ENCODE data around the gene PROM1. TPM values are rescaled to one million over a fixed set of nuclear protein-coding genes. Genes with fewer than 3 reads are reported as not detected.

Gene PROM1
- total RNA-seq, 2 experiments from 2014 or later: not detected

DNA sequence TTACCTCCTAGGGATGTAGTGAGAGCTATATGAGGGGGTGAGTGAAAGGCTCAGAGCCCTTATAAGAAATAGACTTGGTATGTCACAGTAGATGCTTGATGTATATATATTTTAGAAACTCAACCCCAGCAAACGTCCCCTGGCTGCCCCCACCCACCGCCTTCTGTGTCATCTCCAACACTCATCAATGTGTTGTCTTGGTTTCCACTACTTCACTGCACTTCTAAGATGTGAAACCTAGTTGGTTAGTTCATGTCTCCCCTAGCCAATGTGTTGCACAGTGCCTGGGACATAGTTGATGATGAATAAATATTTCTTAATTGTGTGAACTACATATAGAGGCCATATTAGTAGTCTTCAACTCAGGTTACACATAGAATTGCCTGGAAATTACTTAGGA lies 125.3 kb downstream of the PROM1 start:
- CTCF ChIA-PET (ENCODE audit: unreplicated experiment): no interaction called here

DNA sequence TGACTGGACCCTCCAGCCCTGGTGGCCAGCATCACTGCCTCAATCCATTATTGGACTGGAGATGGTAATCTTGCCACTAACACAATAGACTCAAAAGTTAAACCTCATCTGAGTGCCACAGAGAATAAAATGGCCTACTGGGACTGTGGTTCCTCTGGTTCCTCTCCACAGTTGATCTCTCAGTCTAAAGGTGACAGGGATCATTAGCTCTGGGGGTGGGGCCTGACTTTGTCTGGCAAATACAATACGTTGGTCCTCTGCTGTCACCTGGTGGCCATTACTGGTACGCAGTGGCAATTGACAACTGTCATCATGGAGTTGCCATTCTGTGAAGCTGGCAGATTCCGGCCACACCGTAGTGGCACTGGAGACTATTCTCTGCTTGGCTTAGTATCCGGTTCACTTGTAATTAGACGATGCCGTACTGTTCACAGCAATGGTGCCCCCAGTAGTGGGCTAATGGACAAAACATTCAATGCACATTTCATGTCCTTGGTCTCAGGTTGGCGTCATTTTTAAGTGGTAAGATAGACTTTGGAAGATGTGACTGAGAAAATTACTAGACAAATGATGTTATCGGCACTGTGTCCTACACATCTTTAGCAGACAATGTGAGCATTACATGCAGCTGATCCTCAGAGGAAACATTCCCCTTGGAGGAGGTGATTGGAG lies 127.5 kb downstream of the PROM1 start:
- Histone ChIP-seq H3K79me2 (ENCODE audit: insufficient read depth, low read depth, low read length) (no peaks in the 10 kb centered on the region), H3K4me1 (ENCODE audit: insufficient read depth, low read length, poor library complexity, severe bottlenecking) (no peaks in the 10 kb centered on the region), H3K4me2 (ENCODE audit: low read length) (no peak overlapping the region), H3K4me3 (ENCODE audit: low read depth, low read length, poor library complexity, severe bottlenecking) (no peak overlapping the region), H2AFZ (ENCODE audit: low read length) (no peak overlapping the region), H3K9me2 (ENCODE audit: insufficient read depth, low read length) (no peaks in the 10 kb centered on the region), H4K20me1 (ENCODE audit: insufficient read depth, low read length) (no peaks in the 10 kb centered on the region), H3K36me3 (ENCODE audit: insufficient read depth, low read length) (no peaks in the 10 kb centered on the region), H3K9me3 (ENCODE audit: low read length) (peaks cover 10% of the 10 kb centered on the region; the same call in 1 of the 2 replicates), H3K27ac (ENCODE audit: low read depth, low read length, poor library complexity, severe bottlenecking) (no peak overlapping the region)
- ChIA-PET POLR2A (interaction anchor here (0.6 to 1.0 kb wide), 2 partner anchors 67 to 151 kb away, joined by 3 to 4 read pairs; no protein-coding TSS in a partner anchor), CTCF (ENCODE audit: unreplicated experiment) (interaction anchor here (0.6 to 1.6 kb wide), 4 partner anchors 73 to 477 kb away, joined by 3 to 8 read pairs (median 4); no protein-coding TSS in a partner anchor)
- BruUV-seq (replicated peaks): no TSS peak
- TF ChIP-seq, protein P1, sequence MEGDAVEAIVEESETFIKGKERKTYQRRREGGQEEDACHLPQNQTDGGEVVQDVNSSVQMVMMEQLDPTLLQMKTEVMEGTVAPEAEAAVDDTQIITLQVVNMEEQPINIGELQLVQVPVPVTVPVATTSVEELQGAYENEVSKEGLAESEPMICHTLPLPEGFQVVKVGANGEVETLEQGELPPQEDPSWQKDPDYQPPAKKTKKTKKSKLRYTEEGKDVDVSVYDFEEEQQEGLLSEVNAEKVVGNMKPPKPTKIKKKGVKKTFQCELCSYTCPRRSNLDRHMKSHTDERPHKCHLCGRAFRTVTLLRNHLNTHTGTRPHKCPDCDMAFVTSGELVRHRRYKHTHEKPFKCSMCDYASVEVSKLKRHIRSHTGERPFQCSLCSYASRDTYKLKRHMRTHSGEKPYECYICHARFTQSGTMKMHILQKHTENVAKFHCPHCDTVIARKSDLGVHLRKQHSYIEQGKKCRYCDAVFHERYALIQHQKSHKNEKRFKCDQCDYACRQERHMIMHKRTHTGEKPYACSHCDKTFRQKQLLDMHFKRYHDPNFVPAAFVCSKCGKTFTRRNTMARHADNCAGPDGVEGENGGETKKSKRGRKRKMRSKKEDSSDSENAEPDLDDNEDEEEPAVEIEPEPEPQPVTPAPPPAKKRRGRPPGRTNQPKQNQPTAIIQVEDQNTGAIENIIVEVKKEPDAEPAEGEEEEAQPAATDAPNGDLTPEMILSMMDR (conservative IDR thresholded peaks at IDR 0.05; ENCODE audit: low read length): peak; percentile 94
- TF ChIP-seq EZH2phosphoT487 (IDR thresholded peaks at IDR 0.05; ENCODE audit: borderline replicate concordance, low read depth, low read length): no peak
- peak; percentile 82 for DNase-seq (ENCODE audit: low spot score)
- intact Hi-C loops (cut with micrococcal nuclease; ENCODE audit: unreplicated experiment): loop anchor here (1.0 to 10.0 kb wide), 7 partner anchors 44 to 722 kb away; no protein-coding TSS in a partner anchor

More for the DNA sequence above, 125.3 kb downstream of the PROM1 start:
- Histone ChIP-seq H3K36me3 (ENCODE audit: insufficient read depth, low read length) (no peaks in the 10 kb centered on the region), H3K4me2 (ENCODE audit: low read length) (no peak overlapping the region), H3K4me1 (ENCODE audit: insufficient read depth, low read length, poor library complexity, severe bottlenecking) (no peaks in the 10 kb centered on the region), H3K9me2 (ENCODE audit: insufficient read depth, low read length) (no peaks in the 10 kb centered on the region), H3K79me2 (ENCODE audit: insufficient read depth, low read depth, low read length) (no peaks in the 10 kb centered on the region), H3K9me3 (ENCODE audit: low read length) (peaks cover 10% of the 10 kb centered on the region; the same call in 1 of the 2 replicates), H3K4me3 (ENCODE audit: low read depth, low read length, poor library complexity, severe bottlenecking) (no peak overlapping the region), H2AFZ (ENCODE audit: low read length) (no peak overlapping the region), H4K20me1 (ENCODE audit: insufficient read depth, low read length) (no peaks in the 10 kb centered on the region), H3K27ac (ENCODE audit: low read depth, low read length, poor library complexity, severe bottlenecking) (no peak overlapping the region)
- BruUV-seq (replicated peaks): no TSS peak
- intact Hi-C loops (cut with micrococcal nuclease; ENCODE audit: unreplicated experiment): loop anchor here (10.0 kb wide), 1 partner anchor 724 kb away; no protein-coding TSS in a partner anchor
- POLR2A ChIA-PET: no interaction called here
- DNase-seq (ENCODE audit: low spot score): no peak
- no peak for TF ChIP-seq EZH2phosphoT487 (IDR thresholded peaks at IDR 0.05; ENCODE audit: borderline replicate concordance, low read depth, low read length)
- TF ChIP-seq, protein P1 (conservative IDR thresholded peaks at IDR 0.05; ENCODE audit: low read length): no peak

DNA sequence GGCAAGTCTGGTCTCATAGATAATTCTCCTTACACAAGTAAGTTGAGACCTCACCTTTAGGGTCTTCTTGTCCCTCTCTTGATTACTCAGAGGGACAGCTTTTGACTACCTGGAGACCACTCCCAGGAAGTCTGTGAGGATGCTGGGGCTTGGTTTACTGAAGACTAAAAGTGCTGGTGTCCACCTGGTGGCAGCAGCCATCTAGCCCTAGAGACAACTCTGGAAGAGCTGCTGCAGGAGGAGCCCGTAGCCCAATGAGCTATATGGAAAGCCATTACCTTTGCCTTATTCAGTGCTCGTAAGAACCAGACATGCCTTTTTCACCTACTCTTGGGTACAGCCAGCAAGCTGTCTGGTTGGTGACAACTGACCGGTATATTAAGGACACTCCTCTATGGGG lies 128.2 kb downstream of the PROM1 start:
- Histone ChIP-seq H3K79me2 (ENCODE audit: insufficient read depth, low read depth, low read length) (no peaks in the 10 kb centered on the region), H3K4me2 (ENCODE audit: low read length) (no peak overlapping the region), H3K4me3 (ENCODE audit: low read depth, low read length, poor library complexity, severe bottlenecking) (no peak overlapping the region), H3K9me2 (ENCODE audit: insufficient read depth, low read length) (no peaks in the 10 kb centered on the region), H3K4me1 (ENCODE audit: insufficient read depth, low read length, poor library complexity, severe bottlenecking) (no peaks in the 10 kb centered on the region), H4K20me1 (ENCODE audit: insufficient read depth, low read length) (no peaks in the 10 kb centered on the region), H3K36me3 (ENCODE audit: insufficient read depth, low read length) (no peaks in the 10 kb centered on the region), H3K27ac (ENCODE audit: low read depth, low read length, poor library complexity, severe bottlenecking) (no peak overlapping the region), H2AFZ (ENCODE audit: low read length) (no peak overlapping the region), H3K9me3 (ENCODE audit: low read length) (peaks cover 10% of the 10 kb centered on the region; the same call in 1 of the 2 replicates)
- ChIA-PET POLR2A (interaction anchor here (0.6 to 1.0 kb wide), 2 partner anchors 67 to 150 kb away, joined by 3 to 4 read pairs; no protein-coding TSS in a partner anchor), CTCF (ENCODE audit: unreplicated experiment) (interaction anchor here (0.6 to 1.6 kb wide), 4 partner anchors 72 to 476 kb away, joined by 3 to 8 read pairs (median 4); no protein-coding TSS in a partner anchor)
- intact Hi-C loops (cut with micrococcal nuclease; ENCODE audit: unreplicated experiment): loop anchor here (1.0 to 10.0 kb wide), 7 partner anchors 45 to 721 kb away; no protein-coding TSS in a partner anchor
- no peak for TF ChIP-seq EZH2phosphoT487 (IDR thresholded peaks at IDR 0.05; ENCODE audit: borderline replicate concordance, low read depth, low read length)
- TF ChIP-seq, protein P1 (conservative IDR thresholded peaks at IDR 0.05; ENCODE audit: low read length): no peak
- BruUV-seq (replicated peaks): no TSS peak
- peak; percentile 15 for DNase-seq (ENCODE audit: low spot score)

All from OCI-LY7 (cell line).